ENCODE results near the gene DUSP7.

DUSP7 gene

GRCh38 chr3:52024765-52025452 is 31.5 kb downstream of the DUSP7 start:
- no peak for FAIRE-seq

GRCh38 chr3:52023860-52024764 is 32.3 kb downstream of the DUSP7 start:
- no peak for FAIRE-seq

GRCh38 chr3:52023101-52023770 is 33.1 kb downstream of the DUSP7 start:
- no peak for FAIRE-seq

DNA sequence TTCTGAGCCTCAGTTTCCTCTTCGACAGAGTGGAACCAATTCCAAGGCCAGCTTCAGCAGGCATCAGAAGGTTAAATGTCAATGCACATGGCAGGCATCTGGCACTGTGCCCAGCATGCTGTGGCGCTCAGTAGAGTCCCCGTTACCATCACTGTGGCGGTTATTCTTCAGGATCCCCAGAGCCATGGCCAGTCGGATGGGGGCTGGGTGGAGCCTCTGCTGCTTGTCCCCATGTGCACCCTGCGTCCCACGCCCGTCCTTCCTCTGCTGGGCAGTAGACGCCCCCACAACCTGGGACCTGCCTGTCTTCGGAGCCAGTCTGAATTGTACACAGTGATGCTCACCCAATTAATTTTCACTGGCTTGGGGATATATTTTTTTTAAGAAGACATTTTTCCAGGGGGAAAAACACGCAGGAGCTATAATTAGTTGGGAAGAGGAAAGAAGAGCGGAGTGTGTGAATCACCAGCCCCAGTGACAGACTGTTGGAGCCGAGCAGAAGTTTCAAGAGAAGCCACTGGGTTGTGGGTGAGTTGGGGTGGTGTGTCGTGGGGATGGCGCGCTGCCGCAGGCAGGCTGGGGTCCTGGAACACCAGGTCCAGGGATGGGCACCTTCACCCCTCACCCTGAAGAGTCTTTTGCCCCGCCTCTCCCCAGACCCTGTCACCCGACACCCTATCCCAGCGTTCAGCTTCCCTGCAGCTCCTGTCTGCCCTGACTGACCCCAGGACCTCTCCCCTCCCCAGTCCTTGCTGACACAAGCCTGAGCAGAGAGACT is 33.9 kb downstream of the DUSP7 start:
- FAIRE-seq: no peak

DNA sequence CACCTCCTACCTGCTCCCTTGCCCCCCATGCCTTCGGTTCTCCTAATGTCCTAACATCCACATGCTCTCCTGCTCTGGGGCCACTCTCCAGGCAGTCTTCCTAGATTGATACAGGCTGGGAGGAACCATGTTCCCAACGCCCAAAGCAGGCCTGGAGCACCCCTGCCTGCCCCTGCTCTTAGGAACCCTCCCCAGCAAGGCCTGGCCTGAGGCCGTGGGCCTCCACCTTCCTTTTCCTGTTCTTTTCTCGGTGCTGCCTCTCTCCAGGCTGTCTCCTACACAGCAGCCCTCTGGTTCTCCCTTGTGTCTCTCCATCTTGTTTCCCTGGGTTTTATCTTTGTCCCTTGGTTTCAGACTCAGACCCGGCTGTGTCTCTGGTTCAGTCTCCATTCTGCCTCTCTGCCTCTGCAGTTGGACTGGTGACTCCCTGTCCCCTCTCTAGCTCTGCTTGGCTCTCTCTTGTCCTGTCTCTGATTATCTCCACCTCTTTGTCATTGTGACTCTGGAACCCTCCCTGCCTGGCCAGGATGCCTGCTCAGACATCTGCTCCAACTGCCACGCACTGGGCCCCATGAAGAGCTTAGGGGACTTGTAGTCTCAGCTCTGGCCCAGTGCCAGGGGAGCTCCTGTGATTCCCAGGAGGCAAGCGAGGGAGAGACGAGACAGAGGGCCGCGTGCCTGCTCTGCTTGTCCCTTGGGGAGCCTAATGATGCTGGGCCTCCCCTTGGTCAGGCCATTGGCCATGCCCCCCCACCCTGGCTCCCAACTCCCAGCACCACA is 34.7 kb downstream of the DUSP7 start:
- FAIRE-seq: no peak

DNA sequence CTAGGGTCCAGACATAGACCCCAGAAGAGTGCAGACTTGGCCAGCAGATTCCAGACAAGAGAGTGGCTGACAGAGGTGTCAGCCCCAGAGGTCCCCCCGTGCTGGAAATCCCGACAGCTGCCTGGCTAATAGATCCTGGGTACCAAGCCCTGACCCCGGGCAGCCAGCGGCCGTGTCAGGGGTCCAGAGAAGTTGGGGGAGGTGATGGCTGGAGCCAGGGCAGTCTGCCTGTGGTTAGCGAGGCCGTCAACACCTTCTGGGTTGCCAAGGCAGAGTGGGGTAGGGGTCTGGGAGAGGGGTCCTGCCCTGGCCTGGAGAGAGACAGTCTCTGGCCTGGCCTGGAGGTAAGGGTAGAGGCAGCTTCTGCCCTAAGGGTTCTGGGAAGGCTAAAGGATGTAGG is 35.6 kb downstream of the DUSP7 start:
- FAIRE-seq: no peak

DNA sequence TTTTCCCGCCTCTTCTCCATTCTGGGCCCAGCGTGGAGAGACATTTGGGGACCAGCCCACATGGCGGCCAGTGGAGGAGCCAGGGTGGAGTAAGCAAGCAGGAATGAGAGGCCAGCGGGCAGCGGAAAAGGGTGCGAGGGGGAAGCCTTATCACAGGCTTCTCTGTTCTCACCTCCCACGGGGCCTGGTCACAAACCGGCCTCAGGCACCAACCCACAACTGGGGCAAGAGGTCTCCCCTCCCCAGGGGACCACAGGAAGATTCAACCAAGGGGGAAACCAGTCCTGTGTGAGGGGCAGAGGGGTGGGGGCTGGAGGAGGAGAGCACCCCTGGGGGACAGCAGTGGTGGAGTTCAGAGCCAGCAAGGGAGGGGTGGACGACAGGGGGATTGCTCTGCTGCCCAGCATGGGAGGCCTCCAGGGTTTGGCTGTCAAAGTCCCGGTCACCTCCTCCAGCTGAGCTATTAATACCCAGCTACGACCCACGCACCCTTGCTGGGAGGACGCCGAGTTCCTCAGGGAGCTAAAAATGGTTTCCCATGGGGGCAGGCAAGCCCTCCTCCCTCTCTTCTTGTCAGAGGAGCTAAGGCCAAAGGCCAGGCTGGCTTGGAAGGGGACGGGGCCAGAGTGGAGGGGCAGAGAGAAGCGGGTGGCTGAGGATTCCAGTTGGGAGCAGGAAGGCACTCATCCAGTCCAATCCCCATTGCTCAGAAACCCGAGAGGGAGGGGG is 36.9 kb downstream of the DUSP7 start:
- FAIRE-seq: no peak

DNA sequence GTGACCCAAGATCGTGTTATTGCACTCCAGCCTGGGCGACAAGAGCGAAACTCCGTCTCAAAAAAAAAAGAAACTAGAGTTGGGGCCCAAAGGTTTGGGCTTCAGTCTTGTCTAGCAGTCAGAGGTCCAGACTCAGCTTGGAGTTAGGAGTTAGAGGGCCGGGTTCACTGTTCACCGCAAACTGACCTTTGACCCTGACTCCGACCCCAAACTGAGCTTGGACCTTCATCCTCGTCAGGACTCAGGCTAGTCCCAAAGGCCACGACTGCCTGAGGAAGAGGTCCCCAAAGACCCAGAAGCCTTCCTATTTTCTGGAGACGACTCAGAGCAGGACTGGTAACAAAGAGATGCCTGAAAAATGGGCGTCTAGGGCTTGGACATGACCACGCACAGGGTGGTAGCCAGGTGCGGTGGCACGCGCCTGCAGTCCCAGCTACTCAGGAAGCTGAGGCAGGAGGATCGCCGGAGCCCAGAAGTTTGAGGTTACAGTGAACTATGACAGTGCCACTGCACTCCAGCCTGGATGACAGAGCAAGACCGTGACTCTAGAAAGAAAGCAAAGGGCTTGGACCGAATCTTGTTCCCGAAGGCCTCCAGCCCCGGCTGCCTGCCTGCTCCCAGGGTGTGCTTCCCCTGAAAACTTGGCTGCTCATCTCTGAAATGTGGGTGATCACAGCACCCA is 37.9 kb downstream of the DUSP7 start:
- FAIRE-seq: no peak

DNA sequence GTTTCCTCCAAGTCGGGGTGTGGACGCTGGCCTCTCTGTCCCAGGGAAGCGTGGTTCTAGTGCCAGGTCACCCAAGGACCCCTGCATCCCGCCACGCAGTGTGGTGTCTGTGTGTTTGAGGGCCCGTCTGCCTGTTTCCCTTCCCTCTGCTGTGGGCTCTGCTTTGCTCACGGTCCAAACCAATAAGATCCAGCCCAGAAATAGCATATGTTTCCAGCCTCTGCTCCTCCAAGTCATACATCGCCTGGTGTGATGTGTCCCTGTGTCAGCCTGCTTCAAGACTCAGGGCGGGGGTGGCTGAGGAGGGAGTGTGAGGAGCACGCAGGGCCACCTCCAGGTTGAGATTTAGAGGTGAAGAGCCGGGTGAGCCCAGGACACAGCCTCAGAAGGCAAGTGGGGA is 38.8 kb downstream of the DUSP7 start:
- no peak for FAIRE-seq

GRCh38 chr3:52015438-52016228 is 40.7 kb downstream of the DUSP7 start:
- FAIRE-seq: no peak

DNA sequence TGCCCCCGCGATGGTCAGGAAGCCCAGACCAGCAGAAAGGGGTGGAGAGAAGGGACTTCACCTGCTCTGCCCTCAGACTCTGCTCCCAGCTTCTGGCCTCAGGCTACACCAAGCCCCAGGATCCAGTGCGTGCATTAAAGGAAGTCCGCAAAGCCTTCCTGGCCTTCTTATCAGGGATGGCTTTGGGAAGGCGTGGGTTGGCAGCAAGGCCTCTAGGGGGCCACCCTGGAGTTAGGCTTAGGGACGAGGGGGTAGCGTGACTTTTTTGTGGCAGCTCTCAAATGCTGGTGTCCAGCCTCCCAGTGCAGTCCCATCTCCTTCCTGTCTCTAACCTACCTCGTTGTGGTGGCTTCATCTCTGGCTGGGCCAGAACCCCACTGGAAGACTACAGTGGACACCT is 41.8 kb downstream of the DUSP7 start:
- no peak for FAIRE-seq

- FAIRE-seq: no peak
These were observed 42.4 kb downstream of the DUSP7 start for GRCh38 chr3:52013802-52014598.

- no peak for FAIRE-seq
These were observed 43.7 kb downstream of the DUSP7 start for GRCh38 chr3:52012699-52013098.

DNA sequence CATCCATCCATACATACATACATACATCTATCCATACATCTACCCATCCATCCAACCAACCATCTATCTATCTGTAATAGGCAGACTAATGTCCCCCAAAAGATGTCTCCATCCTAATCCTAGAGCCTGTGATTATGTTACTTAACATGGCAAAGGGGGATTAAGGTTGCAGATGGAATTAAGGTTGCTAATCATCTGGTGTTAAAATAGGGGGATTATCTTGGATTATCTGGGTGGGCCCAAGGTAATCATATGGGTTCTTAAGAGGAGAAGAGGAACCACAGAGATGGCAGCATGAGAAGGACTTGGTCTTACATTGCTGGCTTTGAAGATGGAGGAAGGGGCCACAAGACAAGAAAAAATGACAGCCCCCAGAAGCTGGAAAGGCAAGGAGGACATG is 45.9 kb downstream of the DUSP7 start:
- FAIRE-seq: no peak

DNA sequence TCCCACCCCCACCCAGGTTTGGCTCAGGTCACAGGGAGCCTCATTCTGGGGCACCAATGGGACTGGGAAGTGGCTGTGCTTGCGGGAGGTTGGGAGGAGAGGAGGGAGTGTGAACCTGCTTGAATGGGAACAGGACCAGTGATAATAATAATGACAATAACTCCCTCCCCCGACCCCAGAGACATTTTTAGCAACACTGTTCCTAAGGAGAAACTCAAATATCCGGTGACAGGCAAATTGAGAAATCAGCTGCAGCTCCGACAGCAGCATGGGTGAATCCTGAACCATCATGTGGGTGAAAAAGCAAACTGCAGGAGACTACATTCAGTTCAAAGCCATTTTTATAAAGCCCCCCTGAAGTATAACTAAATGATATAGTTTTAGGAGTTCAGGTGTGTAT is 49.1 kb downstream of the DUSP7 start:
- no peak for FAIRE-seq

GRCh38 chr3:52006820-52007133 is 49.6 kb downstream of the DUSP7 start:
- no peak for FAIRE-seq

GRCh38 chr3:52006017-52006819 is 50.2 kb downstream of the DUSP7 start:
- no peak for FAIRE-seq

- no peak for FAIRE-seq
These were observed 50.8 kb downstream of the DUSP7 start for GRCh38 chr3:52005571-52005986.

Data from colon (tissue), 2 donors.